Endothelial cell of umbilical vein (primary cell): ENCODE results near the gene PTPRT.

Source experiments
- CTCF ChIP-seq, 2 donors: IDR thresholded peaks; 1 replicate in 1 of 2; 2 replicates in 1 of 2; pipeline ENCODE4 v1.5.1; 2011; ENCODE audit warnings: low read length in 2 of 2, mild to moderate bottlenecking in 2 of 2, moderate library complexity in 2 of 2, control low read depth in 1 of 2, inconsistent platforms in 1 of 2, low read depth in 1 of 2; ENCODE audit not compliant: insufficient read depth in 1 of 2; ENCODE audit errors: extremely low read depth in 1 of 2
- MYC ChIP-seq: IDR thresholded peaks from one replicate; pipeline ENCODE4 v1.6.1; 2011; ENCODE audit warnings: mild to moderate bottlenecking, low read depth, low read length

- TF ChIP-seq CTCF (IDR thresholded peaks at IDR 0.05; ENCODE audit: extremely low read depth in 1 of 2, insufficient read depth in 1 of 2, low read depth in 1 of 2, low read length in 2 of 2) = no peak
- TF ChIP-seq MYC = no peak
These were observed 210.0 kb downstream of the PTPRT start for GRCh38 chr20:42979720-42980119.
